ENCODE data around the gene UBE2J1. TPM values are rescaled to one million over a fixed set of nuclear protein-coding genes. Genes with fewer than 3 reads are reported as not detected.

Gene UBE2J1
- polyA plus RNA-seq, 2 of the 4 experiments (the other 2 are of a cell fraction), result 12.6 to 32.7 TPM

DNA sequence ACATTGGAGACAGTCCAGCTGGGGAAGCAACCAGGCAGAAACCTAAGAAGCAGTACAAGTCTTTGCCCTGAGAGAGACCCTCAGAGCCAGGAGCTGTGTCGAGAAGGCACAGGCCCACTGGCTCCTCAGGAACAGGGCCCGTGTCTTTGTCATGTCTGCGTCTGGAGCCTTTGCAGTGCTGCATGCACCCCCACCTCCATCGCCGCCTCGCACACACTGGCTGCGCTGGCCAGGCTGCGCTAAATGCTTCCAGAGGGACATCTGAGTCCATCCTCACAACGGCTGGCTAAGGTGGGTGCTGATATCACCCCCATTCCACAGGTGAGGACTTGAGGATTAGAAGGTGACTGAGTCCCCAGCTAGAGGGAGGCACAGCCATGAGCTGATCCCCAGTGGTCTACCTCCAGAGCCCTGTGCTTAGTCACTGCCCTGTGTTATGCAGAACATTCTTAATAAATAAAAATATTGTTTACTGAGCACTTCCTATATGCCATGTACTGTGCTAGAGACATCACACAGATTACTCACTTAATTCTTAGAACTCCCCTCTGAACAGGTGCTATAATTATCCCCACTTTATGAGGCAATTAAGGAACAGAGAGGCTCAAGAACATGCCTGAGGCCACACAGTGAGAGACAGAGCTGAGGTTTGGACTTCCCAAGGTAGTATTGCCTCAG is 65.0 kb downstream of the UBE2J1 start:
- no peak overlapping the region for H3K4me2 ChIP-seq
- H3K4me3 ChIP-seq, result no peak overlapping the region
- H3K9me3 ChIP-seq, result no peaks in the 10 kb centered on the region
- no peak overlapping the region for H3K27ac ChIP-seq
- no peaks in the 10 kb centered on the region for H3K4me1 ChIP-seq
- no peak for ATAC-seq
- TF ChIP-seq POLR2AphosphoS2 (conservative IDR thresholded peaks at IDR 0.05; ENCODE audit: low read length) (no peak), RNF2 (IDR thresholded peaks at IDR 0.05; ENCODE audit: borderline replicate concordance, low read depth) (no peak), HES2 (IDR thresholded peaks at IDR 0.05) (no peak), MYC (IDR thresholded peaks at IDR 0.05; ENCODE audit: borderline replicate concordance, low read length) (no peak), RCOR1 (IDR thresholded peaks at IDR 0.05; ENCODE audit: low read depth, low read length) (no peak), CEBPB (IDR thresholded peaks at IDR 0.05) (no peak), HDAC2 (IDR thresholded peaks at IDR 0.05) (no peak), POLR2A (IDR thresholded peaks at IDR 0.05; ENCODE audit: low read length) (no peak), TP53 (CRISPR knock-in tag; IDR thresholded peaks at IDR 0.05) (no peak), CBX2 (IDR thresholded peaks at IDR 0.05; ENCODE audit: borderline replicate concordance, low read depth) (no peak), RARB (CRISPR knock-in tag; IDR thresholded peaks at IDR 0.05) (no peak), ZFP36 (IDR thresholded peaks at IDR 0.05; ENCODE audit: borderline replicate concordance, partially characterized antibody) (no peak), EHMT2 (IDR thresholded peaks at IDR 0.05; ENCODE audit: low read depth) (no peak), CHD2 (IDR thresholded peaks at IDR 0.05; ENCODE audit: low read length, partially characterized antibody) (no peak), ZNF302 (CRISPR knock-in tag; IDR thresholded peaks at IDR 0.05) (no peak), NPAS2 (CRISPR knock-in tag; IDR thresholded peaks at IDR 0.05; ENCODE audit: borderline replicate concordance) (no peak), CHD4 (IDR thresholded peaks at IDR 0.05; ENCODE audit: borderline replicate concordance) (no peak), HEYL (CRISPR knock-in tag; IDR thresholded peaks at IDR 0.05) (no peak)
- TF ChIP-seq, protein P1, sequence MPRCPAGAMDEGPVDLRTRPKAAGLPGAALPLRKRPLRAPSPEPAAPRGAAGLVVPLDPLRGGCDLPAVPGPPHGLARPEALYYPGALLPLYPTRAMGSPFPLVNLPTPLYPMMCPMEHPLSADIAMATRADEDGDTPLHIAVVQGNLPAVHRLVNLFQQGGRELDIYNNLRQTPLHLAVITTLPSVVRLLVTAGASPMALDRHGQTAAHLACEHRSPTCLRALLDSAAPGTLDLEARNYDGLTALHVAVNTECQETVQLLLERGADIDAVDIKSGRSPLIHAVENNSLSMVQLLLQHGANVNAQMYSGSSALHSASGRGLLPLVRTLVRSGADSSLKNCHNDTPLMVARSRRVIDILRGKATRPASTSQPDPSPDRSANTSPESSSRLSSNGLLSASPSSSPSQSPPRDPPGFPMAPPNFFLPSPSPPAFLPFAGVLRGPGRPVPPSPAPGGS (IDR thresholded peaks at IDR 0.05), result no peak
- TF ChIP-seq, protein P2, sequence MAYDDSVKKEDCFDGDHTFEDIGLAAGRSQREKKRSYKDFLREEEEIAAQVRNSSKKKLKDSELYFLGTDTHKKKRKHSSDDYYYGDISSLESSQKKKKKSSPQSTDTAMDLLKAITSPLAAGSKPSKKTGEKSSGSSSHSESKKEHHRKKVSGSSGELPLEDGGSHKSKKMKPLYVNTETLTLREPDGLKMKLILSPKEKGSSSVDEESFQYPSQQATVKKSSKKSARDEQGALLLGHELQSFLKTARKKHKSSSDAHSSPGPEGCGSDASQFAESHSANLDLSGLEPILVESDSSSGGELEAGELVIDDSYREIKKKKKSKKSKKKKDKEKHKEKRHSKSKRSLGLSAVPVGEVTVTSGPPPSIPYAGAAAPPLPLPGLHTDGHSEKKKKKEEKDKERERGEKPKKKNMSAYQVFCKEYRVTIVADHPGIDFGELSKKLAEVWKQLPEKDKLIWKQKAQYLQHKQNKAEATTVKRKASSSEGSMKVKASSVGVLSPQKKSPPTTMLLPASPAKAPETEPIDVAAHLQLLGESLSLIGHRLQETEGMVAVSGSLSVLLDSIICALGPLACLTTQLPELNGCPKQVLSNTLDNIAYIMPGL (CRISPR knock-in tag; IDR thresholded peaks at IDR 0.05; ENCODE audit: borderline replicate concordance), result no peak
- 41% methylated on average over 4 of the region's 9 CpGs for WGBS (ENCODE audit: missing lambda C conversion rate)
- FAIRE-seq, result no peak
- DNase-seq (ENCODE audit: low read depth in 1 of 2, low spot score in 1 of 2), result no peak
- ChIA-PET CTCF (interaction anchor here (1.2 kb wide), 1 partner anchor 17 kb away, joined by 5 read pairs; no protein-coding TSS in a partner anchor), POLR2A (no interaction called here)

DNA sequence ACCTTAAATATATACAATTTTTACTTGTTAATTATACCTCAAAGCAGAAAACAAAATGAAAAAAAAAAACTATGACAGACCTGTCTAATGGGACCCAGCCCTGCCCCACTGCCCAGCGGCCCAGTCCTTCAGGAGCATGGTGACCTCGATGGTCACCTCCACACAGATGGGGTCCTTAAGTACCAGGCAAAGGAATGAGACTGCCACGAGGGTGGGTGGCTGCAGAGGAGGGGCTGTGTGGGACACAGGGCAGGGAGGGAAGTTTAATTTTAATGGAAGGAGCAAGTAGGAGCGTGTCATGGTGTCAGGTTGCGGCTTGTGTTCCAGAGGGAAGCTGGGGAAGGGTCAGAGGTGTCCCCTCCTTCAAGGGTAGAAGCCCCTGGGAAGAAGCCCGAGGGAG is 66.0 kb downstream of the UBE2J1 start:
- ChIA-PET CTCF (no interaction called here), POLR2A (no interaction called here)
- 37% methylated on average over 6 of the region's 6 CpGs for WGBS (ENCODE audit: missing lambda C conversion rate)
- DNase-seq (ENCODE audit: low read depth in 1 of 2, low spot score in 1 of 2), result no peak
- FAIRE-seq, result no peak
- Histone ChIP-seq H3K4me3 (no peak overlapping the region), H3K9me3 (no peaks in the 10 kb centered on the region), H3K4me1 (no peaks in the 10 kb centered on the region), H3K4me2 (no peak overlapping the region), H3K27ac (no peak overlapping the region)
- no peak for ATAC-seq
- TF ChIP-seq ZSCAN20 (CRISPR knock-in tag; IDR thresholded peaks at IDR 0.05), result no peak
- TF ChIP-seq, protein P2 (CRISPR knock-in tag; IDR thresholded peaks at IDR 0.05; ENCODE audit: borderline replicate concordance), result no peak
- TF ChIP-seq HOXB13 (CRISPR knock-in tag; IDR thresholded peaks at IDR 0.05; ENCODE audit: low read depth), result no peak
- TF ChIP-seq POLR2AphosphoS2 (conservative IDR thresholded peaks at IDR 0.05; ENCODE audit: low read length), result no peak
- TF ChIP-seq RCOR1 (IDR thresholded peaks at IDR 0.05; ENCODE audit: low read depth, low read length), result no peak
- TF ChIP-seq, protein P3, sequence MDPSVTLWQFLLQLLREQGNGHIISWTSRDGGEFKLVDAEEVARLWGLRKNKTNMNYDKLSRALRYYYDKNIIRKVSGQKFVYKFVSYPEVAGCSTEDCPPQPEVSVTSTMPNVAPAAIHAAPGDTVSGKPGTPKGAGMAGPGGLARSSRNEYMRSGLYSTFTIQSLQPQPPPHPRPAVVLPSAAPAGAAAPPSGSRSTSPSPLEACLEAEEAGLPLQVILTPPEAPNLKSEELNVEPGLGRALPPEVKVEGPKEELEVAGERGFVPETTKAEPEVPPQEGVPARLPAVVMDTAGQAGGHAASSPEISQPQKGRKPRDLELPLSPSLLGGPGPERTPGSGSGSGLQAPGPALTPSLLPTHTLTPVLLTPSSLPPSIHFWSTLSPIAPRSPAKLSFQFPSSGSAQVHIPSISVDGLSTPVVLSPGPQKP (IDR thresholded peaks at IDR 0.05; ENCODE audit: low read depth, low read length), result no peak
- TF ChIP-seq HEYL (CRISPR knock-in tag; IDR thresholded peaks at IDR 0.05), result no peak
- TF ChIP-seq HES2 (IDR thresholded peaks at IDR 0.05), result no peak
- no peak for TF ChIP-seq NR3C1 (IDR thresholded peaks at IDR 0.05)
- TF ChIP-seq, protein P4, sequence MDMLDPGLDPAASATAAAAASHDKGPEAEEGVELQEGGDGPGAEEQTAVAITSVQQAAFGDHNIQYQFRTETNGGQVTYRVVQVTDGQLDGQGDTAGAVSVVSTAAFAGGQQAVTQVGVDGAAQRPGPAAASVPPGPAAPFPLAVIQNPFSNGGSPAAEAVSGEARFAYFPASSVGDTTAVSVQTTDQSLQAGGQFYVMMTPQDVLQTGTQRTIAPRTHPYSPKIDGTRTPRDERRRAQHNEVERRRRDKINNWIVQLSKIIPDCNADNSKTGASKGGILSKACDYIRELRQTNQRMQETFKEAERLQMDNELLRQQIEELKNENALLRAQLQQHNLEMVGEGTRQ (IDR thresholded peaks at IDR 0.05), result no peak
- TF ChIP-seq FOSL2 (IDR thresholded peaks at IDR 0.05), result no peak
- no peak for TF ChIP-seq FOSL2 (CRISPR knock-in tag; IDR thresholded peaks at IDR 0.05)
- no peak for TF ChIP-seq RFX5 (IDR thresholded peaks at IDR 0.05)
- TF ChIP-seq, protein P1 (IDR thresholded peaks at IDR 0.05), result no peak
- no peak for TF ChIP-seq HDAC2 (IDR thresholded peaks at IDR 0.05)
